HG03196 (cell line): ENCODE measurements around the gene MSRB3.

ENCODE experiments used
- ATAC-seq: cut with Tn5 transposase; IDR thresholded peaks from one replicate; pipeline ENCODE4 v1.9.1; 2021; ENCODE audit not compliant: unreplicated experiment

The MSRB3 gene

DNA sequence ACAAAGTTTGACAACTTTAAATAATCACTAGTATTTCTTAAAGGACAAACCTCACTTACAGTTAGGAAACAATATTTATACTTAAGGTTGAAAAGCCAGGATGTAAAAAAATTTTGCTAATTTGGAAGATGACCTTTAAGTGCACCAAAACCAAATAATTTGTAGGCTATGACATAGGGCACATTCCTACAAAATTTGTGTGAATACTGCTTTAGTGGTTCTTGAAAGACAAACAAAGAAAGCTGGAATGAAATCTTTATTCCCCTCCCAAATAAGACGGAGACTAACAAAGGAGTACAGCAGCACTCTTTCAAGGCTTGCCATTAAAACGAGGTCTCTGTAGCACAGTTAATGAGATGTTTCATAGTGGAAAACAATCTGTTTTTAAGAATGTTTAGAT, 45.6 kb downstream of the MSRB3 start:
- ATAC-seq, result no peak

DNA sequence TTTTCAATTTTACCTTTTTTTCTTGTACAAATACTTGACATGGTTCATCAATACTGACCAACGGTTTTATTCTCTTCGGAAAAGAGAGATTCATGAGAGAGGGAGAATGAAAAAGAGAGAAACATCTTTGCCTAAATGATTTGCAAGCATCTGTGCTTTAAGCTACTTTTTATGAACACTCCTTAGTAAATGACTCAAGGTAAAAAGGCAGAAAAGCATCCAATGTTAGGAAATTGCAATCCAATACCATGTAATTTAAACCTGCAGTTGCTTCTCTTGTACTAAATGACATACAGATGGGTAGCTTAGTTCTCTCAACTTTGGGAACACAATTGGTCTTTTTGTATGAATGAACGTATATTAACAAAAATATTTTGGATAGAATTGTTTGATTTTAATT, 46.1 kb downstream of the MSRB3 start:
- ATAC-seq, result no peak

DNA sequence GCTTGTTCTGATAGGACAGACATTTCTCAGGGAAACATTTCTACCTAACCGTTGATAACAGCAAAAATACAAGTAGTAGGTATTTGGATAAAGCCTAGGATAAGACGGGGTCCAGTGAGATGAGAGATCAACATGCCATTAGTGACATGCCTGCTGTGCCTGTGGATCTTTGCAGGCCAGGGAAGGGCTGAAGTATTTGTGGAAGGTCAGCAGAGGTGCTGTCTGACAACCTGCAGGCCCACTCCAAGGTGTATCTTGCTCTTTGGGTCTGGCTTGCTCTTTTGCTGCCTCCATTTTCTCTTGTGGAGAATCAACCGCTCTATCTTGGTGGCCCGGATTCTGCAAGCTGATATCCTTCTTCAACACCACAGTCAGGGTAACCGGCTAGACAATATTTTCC, 46.7 kb downstream of the MSRB3 start:
- ATAC-seq, result no peak

DNA sequence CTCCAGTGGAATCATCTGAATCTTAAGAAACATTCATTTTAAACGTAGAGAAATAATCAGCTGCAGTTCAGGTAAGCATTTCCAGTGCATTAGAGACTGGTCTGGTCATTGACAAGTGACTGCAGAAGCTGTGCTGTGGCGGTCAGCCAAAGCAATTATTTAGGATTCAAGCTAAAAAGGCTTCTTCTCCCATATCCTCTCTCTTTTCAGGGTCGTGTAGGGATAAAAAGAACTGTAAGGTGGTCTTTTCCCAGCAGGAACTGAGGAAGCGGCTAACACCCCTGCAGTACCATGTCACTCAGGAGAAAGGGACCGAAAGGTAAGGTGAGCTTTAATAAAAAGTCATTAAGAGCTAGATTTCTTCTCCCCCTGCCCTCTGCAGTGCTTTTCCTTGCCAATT, 48.1 kb downstream of the MSRB3 start:
- no peak for ATAC-seq

DNA sequence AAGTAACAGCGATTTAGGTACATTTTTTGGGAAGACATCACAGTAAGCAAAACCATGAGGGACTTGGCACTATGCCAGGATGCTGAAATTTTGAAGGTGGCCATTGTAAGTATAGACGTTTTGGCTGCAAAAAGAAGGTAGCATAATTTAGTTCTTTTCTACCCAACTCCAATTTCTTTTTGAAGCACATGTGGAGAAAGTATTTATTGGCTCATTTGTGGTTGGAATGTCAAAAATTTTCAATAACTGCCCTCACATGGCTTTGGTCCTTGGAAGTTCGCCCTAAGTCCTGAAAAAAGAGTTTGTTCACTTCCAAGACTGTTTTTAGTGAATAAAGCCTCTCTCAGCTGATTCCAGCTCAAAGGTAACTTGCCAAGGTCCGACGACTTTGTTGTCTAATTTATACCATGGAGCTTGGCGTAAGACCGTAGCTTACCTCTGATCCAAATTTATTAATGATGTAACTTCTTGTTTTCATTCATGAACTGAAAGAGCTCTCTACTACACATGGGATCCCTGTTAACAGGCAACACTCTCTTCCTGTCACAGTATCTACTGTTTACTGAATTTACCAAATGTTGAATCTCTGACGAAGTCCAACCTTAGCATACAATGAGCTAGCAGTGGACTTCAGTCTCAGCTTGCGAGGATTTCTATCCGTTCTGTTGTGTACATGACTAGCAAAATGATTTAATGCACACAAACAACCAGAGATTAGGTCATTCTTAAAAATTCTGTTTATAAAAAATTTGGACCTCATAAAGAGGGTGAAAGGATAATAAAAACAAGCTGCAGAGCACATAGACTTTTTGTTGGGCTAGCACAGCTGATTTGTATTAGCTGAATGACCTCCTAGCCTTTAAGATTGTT, 49.0 kb downstream of the MSRB3 start:
- ATAC-seq, result no peak

DNA sequence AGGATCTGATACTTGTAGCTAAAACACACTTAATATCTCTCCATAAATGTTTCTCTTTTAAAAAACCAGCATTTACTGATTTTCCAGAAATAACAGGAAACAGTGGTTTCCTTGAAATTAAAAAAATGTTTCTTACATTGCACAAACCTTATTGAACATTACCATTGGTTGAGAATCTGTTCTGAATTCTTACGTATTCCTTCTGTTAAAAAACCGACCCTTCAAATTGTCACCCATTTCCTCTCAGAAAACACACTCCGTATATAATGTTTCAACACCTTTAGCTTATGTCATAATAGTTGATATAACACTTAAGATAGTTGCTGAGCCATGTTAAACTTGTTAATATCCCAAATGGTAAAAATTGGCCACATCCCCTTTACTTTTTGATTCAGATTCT, 51.2 kb downstream of the MSRB3 start:
- no peak for ATAC-seq

DNA sequence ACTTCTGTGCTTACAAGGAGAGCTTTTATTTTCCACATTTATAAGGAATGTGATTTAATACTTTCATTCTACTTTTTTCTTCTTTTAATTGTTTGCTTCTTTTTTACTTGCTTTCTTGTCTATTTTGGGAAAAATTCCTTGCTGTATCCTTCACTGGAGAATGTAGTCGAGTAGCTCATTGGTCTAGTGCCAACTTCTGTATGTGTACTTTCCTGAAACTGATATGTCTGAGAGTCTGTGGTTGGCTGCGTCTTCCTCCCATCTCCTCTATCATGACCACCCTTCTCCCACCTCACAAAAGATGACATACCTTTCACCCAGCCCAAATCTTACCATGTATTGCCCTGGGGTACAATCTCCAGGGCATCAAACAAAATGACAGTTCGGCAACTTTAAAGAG, 51.8 kb downstream of the MSRB3 start:
- ATAC-seq, result no peak

DNA sequence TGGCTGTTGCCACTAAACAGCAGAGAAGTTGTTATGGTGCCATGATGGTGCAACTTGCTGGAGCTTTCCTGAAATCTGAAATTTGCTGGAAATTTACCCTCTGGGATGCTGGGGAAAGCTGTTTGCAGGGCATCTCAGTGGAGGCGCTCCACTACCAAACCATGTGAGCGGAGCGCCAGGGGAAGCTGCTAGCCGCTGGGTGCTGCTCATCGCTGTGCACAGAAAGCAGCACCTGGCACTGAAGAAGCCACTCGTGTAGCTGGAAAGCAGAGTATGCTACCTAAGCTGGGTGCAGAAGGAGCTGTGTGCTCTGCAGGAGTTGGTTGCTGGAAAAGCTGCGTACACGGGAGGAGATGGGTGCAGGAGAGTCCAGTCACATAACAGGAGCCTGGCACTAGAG, 53.0 kb downstream of the MSRB3 start:
- ATAC-seq, result no peak

DNA sequence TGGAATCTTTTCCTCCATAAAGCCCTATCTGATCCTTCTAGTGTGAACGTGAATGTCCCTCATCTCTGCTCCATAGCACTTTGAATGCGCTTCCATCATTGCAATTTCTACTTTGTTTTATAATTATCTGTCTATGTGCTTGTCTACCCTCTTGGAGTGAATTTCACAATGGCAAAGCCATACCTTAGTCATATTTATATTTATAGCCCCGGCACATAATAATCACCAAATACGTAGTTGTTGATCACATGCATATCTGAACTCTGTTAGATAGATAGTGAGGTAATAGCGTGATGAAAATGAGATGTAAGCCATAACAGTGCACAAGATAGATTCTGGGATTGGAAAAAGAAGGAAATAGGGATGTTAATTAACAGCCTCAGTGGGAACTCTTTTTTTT, 55.2 kb downstream of the MSRB3 start:
- ATAC-seq, result no peak

DNA sequence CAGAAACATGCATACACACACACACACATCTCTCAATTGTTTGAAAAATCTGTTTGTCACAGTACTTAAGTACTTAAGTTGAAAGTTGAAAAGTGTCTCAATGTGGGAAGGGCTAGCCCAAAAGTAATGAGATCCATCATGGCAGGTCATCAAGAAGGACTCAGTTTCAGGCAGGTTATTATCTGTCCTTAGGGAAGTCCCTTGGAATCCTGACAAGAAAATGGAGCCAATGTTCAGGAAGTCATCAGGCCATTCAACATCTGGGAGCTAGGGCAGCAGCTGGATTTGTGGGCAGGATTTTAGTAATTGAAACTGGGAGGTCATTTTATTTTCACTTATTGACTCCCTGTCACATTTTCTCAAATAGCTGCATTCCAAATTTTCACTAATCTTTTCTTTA, 56.0 kb downstream of the MSRB3 start:
- ATAC-seq, result no peak

DNA sequence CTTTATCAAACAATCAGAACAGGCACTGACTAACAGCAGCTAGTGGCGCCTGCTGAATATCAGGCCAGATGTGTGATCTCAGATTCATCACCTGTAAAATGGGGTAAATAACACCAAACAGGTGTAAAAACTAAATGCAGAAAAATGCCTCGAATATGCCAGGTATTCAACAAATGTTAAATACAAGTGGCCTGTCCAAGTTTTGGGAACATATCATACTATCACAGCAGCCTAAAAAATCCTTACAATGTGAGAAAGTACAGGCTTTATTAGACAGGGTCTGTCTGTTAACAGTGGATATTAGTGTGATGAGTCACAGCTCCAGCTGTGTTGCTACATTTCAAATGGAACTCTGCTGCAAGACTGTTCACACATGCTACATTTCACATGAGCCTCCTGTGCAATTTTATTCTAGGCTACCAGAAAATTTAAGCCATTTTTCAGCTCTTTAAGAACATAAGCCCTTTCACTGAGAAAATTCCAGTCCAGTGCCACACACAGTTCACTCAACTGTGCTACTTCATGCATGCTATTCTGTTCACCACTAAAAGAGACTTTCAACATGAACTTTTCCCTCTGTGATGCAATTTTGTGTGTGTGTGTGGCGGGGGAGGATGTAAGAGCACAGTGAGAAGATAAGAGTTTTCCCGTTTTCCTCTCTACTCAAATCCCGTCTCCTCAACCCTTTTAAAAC, 56.7 kb downstream of the MSRB3 start:
- no peak for ATAC-seq

DNA sequence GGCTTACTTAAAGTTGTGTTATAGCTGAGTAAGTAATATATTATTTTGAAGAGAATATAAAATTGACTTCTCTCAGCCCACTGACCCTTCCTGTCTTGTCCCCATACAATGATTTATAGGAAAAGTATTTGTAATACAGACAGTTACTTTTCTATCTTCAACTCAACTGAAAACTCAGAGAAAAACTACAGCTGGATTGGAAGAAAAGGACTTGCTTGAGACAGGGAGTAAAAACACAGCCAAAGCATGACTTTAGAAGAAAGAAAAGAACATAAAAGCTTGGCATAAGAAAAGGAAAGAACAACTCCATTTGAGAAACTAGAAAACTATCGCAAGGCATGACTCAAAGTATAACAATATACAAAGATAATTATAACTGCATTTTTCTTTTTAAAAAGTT, 57.5 kb downstream of the MSRB3 start:
- ATAC-seq, result no peak

DNA sequence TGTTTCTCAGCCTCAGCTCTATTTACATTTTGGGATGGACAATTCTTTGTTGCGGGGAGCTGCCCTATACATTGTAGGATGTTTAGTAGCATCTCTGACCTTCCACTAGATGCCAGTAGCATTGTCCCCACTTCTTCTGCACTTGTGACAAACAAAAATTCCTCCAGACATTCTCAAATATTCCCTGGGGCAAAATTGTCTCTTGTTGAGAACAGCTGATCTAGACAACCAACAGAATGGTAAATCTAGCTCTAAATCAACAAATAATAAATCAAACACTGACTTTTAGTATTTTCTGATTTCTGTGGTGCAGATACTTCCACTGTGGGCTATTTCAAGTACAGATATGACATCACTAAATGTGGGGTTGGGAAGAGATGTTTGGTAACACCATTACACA, 60.7 kb downstream of the MSRB3 start:
- no peak for ATAC-seq

DNA sequence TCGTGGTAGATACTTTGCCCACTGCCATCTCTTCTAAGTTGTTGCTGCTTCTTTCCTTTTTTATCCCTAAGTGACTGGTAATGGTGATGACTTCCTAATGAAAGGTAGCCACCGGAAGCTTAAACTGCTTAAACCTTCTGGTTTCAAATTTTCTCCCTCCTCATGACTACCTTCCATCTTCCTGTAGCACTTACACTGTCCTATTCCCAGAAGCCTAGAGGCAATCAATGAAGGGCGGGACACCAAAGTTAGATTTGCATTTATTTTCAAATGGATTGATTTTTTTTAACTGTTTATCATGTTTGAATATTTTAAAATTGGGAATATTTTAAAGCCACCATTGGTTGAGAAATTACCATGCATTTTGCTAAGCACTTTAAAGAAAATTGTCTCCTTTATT, 64.7 kb downstream of the MSRB3 start:
- ATAC-seq, result no peak

DNA sequence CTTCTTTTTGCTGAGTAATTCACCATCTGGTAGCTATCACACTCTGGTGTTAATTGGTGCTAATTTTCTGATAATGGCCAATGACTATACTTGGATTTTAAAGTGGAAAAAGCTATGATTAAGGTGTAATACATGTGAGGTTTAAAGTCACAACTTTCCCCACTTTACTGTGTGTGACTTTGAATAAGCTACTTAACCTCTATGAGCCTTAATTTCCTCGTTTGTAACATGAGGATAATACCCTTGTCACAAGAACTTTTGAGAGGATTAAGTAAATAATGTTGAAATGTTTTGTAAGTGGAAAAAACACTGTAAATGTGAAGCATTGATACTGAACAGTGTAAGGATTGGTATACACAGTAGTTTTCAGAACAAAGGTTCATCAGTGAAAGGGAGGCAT, 65.3 kb downstream of the MSRB3 start:
- ATAC-seq, result no peak

DNA sequence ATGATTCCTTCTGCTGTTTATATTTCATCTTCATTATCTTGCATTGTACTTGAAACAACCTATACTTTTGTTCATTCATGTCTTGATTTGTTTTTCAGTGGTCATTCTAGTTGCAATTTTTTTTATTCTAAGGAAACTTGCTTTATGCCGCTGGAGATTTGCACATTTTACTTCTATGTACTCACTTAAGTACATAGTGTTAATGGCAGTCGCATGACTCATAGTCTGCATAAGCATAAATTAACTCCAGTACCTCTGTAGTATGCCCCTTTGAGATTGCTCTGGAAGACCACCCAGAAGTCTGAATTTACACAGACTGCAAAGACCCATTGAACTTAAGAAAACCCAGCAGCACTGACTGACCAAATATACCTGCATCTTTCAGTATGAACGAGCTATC, 77.0 kb downstream of the MSRB3 start:
- no peak for ATAC-seq

DNA sequence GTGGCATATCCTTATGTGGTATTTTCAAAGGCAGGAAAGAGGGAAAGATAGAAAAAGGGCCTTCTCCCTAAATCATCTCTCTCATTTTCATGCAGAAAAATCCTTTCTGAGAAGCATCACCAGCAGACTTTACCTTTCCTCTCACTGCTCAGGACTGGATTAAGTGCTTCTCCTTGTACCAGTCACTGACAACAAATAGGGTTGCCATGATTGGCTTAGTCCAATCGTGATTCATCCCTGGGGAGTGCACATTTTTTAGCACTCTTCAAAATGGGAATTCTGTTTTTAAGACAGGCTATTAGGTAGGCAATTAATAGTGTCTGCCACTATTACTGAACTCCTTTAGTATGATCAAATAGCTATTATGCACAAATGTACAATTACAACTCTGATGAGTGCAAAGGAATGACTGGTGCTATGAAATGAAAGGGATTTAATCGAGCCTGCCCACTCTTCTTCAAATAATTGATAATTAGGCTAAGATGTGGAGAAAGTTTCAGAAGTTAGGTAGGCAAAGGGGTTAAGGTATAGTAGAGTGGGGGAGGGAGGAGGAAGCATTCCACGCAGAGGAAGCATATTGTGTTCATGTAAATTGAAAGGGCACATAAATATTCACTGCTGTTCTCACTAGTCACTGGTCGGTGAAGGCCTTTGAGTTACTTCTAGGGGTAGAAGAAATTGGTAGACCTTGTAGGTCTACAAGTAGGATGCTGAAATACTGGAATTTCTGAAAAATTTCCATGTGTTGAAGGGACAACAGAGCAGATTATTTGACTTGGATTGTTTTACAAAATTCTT, 84.0 kb downstream of the MSRB3 start:
- ATAC-seq, result no peak

DNA sequence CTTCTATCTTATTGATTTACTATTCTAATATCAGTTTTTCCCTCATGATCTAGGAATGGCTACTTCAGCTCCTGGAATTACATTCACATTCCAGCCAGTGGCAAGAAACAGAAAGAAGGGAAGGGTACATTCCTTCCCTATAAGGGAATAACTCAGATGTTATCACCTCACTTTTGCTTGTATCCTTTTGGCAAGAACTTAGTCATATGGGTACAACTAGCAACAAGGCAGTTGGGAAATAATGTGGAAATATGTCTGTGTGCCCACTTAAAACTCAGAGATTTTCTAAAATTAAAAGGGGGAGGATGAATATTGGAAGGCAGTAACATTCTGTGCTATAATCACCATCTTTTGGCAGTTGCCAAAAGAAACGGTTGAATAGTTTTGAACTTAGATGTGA, 85.6 kb downstream of the MSRB3 start:
- ATAC-seq, result no peak

DNA sequence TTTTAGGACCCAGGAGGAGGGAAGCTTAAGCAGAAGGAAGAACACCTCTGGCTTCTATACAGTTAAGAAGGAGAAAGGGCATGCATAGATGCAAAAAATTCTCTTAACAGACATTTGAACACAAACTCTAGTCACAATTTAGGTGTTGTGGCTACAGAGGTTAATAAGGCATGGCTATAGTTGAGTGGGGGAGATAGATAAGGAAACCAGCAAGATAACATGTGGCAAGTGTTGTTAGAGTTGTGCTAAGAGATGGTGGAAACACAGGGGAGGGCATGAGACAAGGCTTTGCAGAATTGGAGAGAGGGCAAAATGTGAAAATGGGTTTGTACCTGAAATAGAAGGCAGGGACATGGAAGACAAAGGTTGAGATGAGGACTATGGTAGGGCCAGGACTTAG, 88.9 kb downstream of the MSRB3 start:
- no peak for ATAC-seq

DNA sequence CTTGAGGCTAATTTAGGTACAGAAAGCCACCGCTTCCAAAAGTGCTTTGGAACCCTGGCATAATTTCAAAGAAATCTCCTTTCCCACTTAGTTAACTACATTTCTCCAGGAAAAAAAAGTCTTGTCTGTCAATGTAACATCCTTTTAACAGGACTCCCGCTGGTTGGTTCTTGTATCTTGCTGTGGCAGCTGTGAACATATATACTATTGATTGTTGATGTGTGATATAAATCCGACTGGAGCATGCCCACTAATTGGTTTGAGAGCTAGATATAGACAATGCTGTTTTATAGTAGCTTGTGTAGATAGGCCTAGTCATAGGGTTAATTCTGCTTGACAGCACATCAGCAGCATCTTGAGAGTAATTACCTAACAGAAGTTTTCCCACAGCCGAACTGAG, 89.6 kb downstream of the MSRB3 start:
- no peak for ATAC-seq

DNA sequence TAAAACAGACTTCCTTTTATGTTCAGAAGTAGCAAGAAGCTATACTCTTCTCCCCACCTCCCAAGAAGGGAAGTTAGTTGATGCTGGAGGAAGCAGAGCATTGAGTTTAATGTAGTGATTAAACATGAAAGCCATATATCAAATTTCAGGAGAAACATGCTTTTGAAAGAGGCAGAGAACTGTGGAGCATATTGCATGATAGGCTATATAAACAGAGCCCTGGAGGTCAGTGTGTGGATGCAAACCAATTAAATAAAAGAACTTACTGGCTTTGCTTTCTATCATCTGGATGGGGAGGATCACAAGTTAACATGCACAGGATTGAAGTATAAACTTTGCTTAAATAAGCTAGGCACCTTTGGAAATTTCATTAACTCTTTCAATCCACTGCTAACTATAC, 94.1 kb downstream of the MSRB3 start:
- ATAC-seq, result no peak

DNA sequence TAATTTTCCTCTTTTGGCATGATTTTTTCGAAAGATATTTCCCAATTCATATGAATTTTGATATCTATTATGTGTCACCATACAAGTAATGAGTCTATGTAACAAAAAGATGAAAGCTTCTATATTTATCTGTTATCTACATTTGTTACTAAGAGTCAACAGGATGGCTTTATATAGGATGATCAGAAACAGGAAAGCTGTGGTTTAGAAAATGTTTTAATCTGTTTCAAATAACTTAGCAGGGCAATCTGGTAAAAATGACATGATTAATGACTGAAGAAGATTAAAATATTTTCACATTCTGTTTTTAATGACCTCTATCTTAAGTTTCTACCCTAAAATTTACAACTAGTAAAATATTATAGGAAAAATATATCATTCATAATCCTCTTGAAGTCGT, 105.8 kb downstream of the MSRB3 start:
- no peak for ATAC-seq
